Measurements from ENCODE around the gene OSBPL1A.

OSBPL1A gene

GRCh38 chr18:24262087-24262486 is 135.5 kb downstream of the OSBPL1A start:
- no peak for DNase-seq

- DNase-seq: no peak
Observed at GRCh38 chr18:24259869-24260641, 137.6 kb downstream of the OSBPL1A start.

- no peak for DNase-seq
Observed at GRCh38 chr18:24254071-24254470, 143.6 kb downstream of the OSBPL1A start.

DNA sequence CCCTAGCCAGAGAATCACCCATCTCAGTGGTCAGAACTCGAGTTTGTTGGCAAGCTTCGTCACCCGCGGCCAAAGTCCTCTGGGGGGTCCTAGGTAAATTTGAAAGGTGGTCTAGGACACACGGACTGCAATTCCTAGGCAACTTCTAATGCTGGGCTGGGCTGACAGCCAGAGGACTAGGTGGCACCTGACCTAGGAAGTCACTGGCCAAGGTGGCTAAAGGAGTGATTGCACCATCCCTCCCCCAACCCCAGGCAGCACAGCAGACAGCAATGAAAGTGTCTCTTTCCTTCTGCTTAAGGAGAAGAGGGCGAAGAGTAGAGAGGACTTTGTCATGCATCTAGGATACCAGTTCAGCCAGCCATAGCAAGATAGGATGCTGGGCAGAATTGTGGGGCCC is 147.9 kb downstream of the OSBPL1A start:
- DNase-seq: no peak

- DNase-seq: no peak
Observed at GRCh38 chr18:24248359-24248758, 149.3 kb downstream of the OSBPL1A start.

- no peak for DNase-seq
Observed at GRCh38 chr18:24246143-24246542, 151.5 kb downstream of the OSBPL1A start.

GRCh38 chr18:24244698-24245097 is 152.9 kb downstream of the OSBPL1A start:
- DNase-seq: no peak

GRCh38 chr18:24243677-24244076 is 153.9 kb downstream of the OSBPL1A start:
- no peak for DNase-seq

- DNase-seq: no peak
Observed at GRCh38 chr18:24239341-24239740, 158.3 kb downstream of the OSBPL1A start.

DNA sequence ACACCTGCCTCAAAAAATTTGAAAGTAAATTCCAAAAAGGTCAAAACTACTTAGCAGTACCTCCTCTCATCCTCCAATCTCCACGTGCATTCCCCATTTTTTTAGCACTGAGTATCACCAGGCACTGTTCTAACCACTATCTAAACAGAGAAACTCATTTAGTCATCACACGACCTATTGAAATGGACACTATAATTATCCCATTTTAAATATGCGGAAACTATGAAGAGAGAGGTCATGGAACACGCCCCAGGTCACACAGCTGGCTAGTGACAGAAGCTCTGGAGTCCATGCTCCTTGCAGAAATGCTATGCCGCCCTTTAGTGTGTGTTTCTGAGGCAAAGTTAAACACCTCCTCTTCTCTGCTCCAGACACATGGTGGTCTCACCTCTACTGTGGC is 159.2 kb downstream of the OSBPL1A start:
- no peak for DNase-seq

GRCh38 chr18:24234850-24235418 is 162.7 kb downstream of the OSBPL1A start:
- DNase-seq: no peak

GRCh38 chr18:24234330-24234729 is 163.3 kb downstream of the OSBPL1A start:
- no peak for DNase-seq

DNA sequence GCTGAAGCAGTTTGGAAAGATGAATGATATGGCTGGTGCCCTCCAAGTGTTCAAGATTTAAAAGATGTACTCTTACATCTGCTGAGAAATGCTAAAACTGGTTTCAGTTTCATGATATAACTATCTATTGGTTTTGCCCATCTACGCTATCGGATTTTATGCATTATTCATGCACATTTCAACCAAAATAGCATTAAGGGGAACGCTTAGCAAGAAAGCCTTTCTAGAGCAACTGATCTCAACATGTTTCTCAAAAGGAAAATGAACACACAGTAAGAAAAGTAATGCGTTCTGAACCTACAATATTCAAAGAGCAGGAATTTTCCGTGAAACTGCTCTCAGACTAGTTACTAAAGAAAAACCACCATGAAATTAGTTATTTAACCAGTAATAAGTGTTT is 164.8 kb downstream of the OSBPL1A start:
- DNase-seq: no peak

DNA sequence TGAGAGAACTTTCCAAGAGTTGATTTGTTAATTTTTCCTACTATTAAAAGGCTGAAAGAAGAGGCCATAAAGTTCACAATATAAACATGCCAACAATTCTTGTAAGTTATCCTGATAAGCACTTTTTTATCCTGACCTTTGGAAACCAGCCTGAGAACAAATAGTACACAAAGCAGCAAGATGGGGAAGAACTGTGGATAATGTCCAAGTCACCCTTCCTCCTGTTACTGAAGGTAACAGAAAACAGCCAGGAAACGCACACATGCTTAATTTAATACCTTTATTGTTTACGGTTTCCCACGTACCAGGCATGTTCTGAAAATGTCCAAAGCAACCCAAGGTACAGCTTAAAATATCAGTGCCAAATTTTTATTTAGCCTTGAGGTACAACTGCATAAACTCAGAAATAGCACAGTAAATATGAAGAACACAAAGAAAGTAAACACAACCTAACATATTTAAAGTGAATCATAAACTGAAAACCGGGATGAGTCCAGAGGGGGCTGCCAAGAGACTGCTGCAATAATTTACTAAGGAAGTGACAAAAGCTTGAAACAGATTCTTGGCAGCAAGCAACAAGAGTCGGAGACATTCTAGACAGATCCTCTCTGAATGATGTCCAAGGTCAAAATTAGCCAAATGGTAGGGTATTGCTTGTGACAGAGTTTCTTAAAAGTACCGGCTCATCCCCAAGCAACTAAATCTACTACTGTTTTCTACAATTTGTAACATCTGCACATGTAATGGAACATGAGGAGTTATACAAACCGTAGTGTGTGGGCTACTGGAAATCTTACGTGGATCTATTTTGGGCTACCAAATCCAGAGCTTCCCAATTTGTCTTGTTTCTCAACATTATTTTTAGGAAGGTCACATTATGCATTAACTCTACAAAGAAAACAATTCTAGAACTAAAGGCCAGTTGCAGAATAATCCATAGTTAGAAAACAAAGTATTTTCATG is 165.6 kb downstream of the OSBPL1A start:
- DNase-seq: no peak

- no peak for DNase-seq
Observed at GRCh38 chr18:24230766-24231165, 166.9 kb downstream of the OSBPL1A start.

GRCh38 chr18:24228667-24229041 is 169.0 kb downstream of the OSBPL1A start:
- no peak for DNase-seq

GRCh38 chr18:24227977-24228666 is 169.5 kb downstream of the OSBPL1A start:
- no peak for DNase-seq

DNA sequence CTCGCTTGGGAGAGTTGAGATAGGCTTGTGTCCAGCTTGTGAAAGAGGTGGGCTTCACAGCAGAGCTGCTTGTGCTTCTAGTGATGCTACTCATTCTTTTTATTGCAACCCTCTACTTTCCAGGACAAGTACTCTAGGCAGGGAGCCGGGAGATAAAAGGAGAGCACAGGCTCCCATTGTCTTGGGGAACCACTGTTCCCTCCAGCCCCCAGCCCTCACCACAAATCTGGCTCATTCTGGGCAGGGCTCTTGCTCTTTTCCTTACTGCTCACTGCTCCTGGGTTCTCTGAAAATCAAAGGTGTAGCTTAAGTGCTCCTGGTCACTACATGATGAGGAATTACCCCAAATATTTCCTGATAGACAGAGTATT is 177.3 kb downstream of the OSBPL1A start:
- no peak for DNase-seq

DNA sequence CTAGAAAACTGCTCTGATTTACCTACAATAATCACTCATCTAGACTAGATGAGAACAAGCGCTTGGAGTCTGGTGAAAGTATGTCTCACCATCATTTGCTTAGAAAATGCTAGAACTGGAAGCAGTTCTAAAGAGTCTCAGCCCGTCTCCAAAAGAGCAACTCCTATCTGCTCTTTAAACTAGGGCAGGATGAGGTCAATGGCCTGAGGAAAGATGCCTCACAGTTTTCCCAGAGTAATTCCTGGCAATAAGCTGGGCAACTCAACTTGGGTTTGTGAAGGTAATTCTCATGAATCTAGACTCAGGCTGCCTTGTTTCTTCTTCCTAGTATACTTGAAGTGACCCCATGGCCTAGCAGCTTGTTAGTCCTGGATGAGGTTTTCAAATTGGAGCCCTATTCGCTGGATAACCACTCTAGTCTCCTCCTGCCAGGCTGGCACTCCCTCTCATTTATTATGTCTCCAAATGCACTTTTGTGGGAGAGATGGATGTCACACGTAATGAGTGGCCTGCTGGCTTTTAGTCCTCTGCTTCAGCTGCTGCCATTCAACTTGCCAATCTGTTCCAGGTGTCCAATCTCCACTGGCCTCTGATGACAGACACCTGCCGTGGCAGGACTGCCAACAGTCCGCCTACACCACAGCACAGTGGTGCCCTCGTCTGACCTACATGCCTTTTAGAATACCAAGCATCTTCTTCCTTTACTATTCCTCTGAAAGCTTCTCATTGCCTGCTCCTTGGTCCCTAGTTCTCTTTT is 177.9 kb downstream of the OSBPL1A start:
- no peak for DNase-seq

DNA sequence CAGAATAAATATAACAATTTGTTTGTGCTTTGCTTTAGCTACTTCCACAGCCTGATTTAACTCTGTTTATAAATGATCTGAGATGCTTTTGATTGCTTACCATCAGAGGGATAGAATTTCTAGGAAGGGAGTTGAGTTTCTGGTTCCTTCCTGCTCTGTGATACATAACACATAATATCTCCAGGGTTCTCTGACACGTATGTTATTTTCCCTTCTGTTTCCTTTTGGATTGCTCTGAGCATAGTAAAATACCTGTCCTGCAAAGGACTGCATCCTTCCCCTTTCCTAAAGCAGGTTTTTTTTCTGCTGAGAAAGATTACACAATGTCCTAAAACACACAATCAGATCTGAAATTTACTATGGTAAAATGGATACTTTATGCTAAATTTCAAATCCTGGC is 182.7 kb downstream of the OSBPL1A start:
- no peak for DNase-seq

DNA sequence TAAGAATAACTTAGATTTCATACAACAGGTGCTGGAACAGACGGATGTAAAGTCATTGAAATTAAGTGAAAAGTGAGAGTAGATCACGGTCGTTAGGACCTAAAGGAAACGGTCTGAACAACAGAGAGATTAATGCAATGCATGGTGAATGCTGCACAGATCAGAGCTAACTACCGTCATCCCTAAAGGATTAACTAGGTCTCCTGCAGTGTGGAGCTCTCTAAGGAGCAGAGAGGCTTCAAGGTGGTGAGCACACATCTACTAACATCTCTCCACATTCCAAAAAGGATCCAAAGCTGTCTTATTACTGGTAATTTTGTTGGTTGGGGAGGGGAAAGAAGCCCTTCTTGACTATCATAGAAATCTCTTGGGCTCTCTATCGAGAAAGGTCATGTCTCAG is 183.5 kb downstream of the OSBPL1A start:
- no peak for DNase-seq

DNA sequence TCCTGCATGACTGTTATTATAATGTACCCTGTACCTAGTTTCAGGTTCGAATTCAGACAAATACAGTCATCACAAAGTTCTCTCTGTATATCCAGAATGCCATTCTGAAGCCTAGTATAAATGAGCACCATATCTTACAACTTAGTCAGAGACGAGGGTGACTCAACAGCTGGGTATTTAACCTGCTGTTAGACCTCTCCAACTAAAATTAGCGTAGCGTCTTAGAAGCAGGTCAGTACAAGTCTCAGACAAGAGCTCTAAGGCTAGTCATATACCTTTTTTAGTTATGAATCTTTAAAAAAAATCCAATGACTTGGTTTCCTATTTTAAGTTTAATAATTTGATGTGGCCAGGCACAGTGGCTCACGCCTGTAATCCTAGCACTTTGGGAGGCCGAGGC is 184.7 kb downstream of the OSBPL1A start:
- DNase-seq: no peak

Data from NCI-H1436 treated with DMSO at 0.1 percent for 48 hours (cell line).